K562 (cell line): Measurements from ENCODE around the gene ZNF865. TPM values are rescaled to one million over a fixed set of nuclear protein-coding genes. Genes with fewer than 3 reads are reported as not detected.

ENCODE experiments used
- BRD4 ChIP-seq: fragments of 200-600 bp; sonication (generic); IDR thresholded peaks from 2 replicates; pipeline ENCODE4 v1.6.1; 2017; ENCODE audit warnings: inconsistent platforms
- CBX1 ChIP-seq: sonication (generic); IDR thresholded peaks from 2 replicates; pipeline ENCODE4 v1.6.1; 2016; ENCODE audit warnings: antibody characterized with exemption, low read depth, mild to moderate bottlenecking
- CEBPZ ChIP-seq: fragments of 150-350 bp; IDR thresholded peaks from 2 replicates; pipeline ENCODE4 v1.6.1; 2014; ENCODE audit warnings: low read depth, mild to moderate bottlenecking, low read length, borderline replicate concordance
- CTBP1 ChIP-seq: fragments of 450-650 bp; IDR thresholded peaks from 2 replicates; pipeline ENCODE4 v1.6.1; 2016; ENCODE audit warnings: borderline replicate concordance
- EHMT2 ChIP-seq: fragments of 450-650 bp; IDR thresholded peaks from 2 replicates; pipeline ENCODE4 v1.6.1; 2018; ENCODE audit warnings: antibody characterized with exemption
- ETV5 ChIP-seq: sonication (generic); formaldehyde crosslinking; IDR thresholded peaks from 2 replicates; pipeline ENCODE4 v1.4.0; 2020; ENCODE audit warnings: low read depth, mild to moderate bottlenecking, missing genetic modification reagents
- HSF4 ChIP-seq: fragments of 250-450 bp; sonication (Bioruptor Pico); IDR thresholded peaks from 2 replicates; pipeline ENCODE4 v2.1.2; 2022; ENCODE audit warnings: mild to moderate bottlenecking, moderate library complexity, borderline replicate concordance
- KDM4B ChIP-seq, 2 experiments: fragments of 450-650 bp in 1 of 2; sonication (generic) in 1 of 2; IDR thresholded peaks; 2 replicates each; pipeline ENCODE4 v1.6.1; 2016 to 2017; ENCODE audit warnings: borderline replicate concordance in 2 of 2, antibody characterized with exemption in 1 of 2, low read depth in 1 of 2, mild to moderate bottlenecking in 1 of 2
- MCM5 ChIP-seq: fragments of 450-650 bp; IDR thresholded peaks from 2 replicates; pipeline ENCODE4 v1.6.1; 2016; ENCODE audit warnings: low read depth
- PCBP1 ChIP-seq: fragments of 200-400 bp; formaldehyde crosslinking; IDR thresholded peaks from 2 replicates; pipeline ENCODE4 v1.6.1; 2018; ENCODE audit warnings: mild to moderate bottlenecking, low read depth, low read length; ENCODE audit not compliant: poor library complexity, severe bottlenecking
- PCBP2 ChIP-seq: fragments of 200-400 bp; formaldehyde crosslinking; IDR thresholded peaks from 2 replicates; pipeline ENCODE4 v1.6.1; 2018; ENCODE audit warnings: low read length, low read depth, mild to moderate bottlenecking, moderate library complexity; ENCODE audit not compliant: poor library complexity, severe bottlenecking
- PHF8 ChIP-seq: fragments of 200-600 bp; sonication (generic); IDR thresholded peaks from 2 replicates; pipeline ENCODE4 v1.6.1; 2012; ENCODE audit warnings: mixed run types, mild to moderate bottlenecking, inconsistent platforms, low read length, moderate library complexity, borderline replicate concordance
- RBM34 ChIP-seq: fragments of 200-400 bp; formaldehyde crosslinking; IDR thresholded peaks from 2 replicates; pipeline ENCODE4 v1.6.1; 2018; ENCODE audit warnings: low read length, borderline replicate concordance; ENCODE audit not compliant: insufficient read depth
- RCOR1 ChIP-seq, 2 experiments: IDR thresholded peaks; 2 replicates each; pipeline ENCODE4 v1.6.1; 2012; ENCODE audit warnings: low read depth in 2 of 2, low read length in 2 of 2, borderline replicate concordance in 1 of 2, improper control_type of control experiment in 1 of 2
- SMAD4 ChIP-seq: fragments of 250-450 bp; sonication (Bioruptor Pico); conservative IDR thresholded peaks from 2 replicates; pipeline ENCODE4 v1.8.0; 2021; ENCODE audit warnings: inconsistent platforms, mild to moderate bottlenecking, moderate library complexity
- ZNF253 ChIP-seq: fragments of 250-450 bp; sonication (Bioruptor Pico); conservative IDR thresholded peaks from 2 replicates; pipeline ENCODE4 v1.6.1; 2021; ENCODE audit warnings: mild to moderate bottlenecking
- ZNF3 ChIP-seq: fragments of 250-450 bp; sonication (Bioruptor Pico); IDR thresholded peaks from 2 replicates; pipeline ENCODE4 v1.5.0; 2021; ENCODE audit warnings: mild to moderate bottlenecking, moderate library complexity
- polyA plus RNA-seq, 8 experiments: library from polyadenylated mRNA; depleted of rRNA in 4 of 8; stranded (reverse) in 5 of 8; unstranded in 3 of 8; fragments of >200 nt; fragmentation: Nextera tagmentation in 2 of 8; fragmentation: Illumina TruSeq in 1 of 8; extraction: Ambion mirVana in 2 of 8; extraction: Trizol in 1 of 8; gene quantifications; 2 replicates each; pipeline versions ENCODE4 v1.2.1 to v1.2.3, GENCODE V29; 2011 to 2014; ENCODE audit warnings: inconsistent platforms in 1 of 8, missing spikeins in 1 of 8
- total RNA-seq, 7 experiments: library from RNA; depleted of rRNA in 6 of 7; stranded (reverse); fragments of >200 nt in 6 of 7; fragmentation: Illumina TruSeq in 2 of 7; extraction: Trizol in 2 of 7; gene quantifications; 2 replicates each; pipeline versions ENCODE4 v1.2.1 to v1.2.3, GENCODE V29; 2011 to 2021; ENCODE audit warnings: low replicate concordance in 1 of 7
- TF ChIP-seq, protein P1 (sequence below): fragments of 250-450 bp; sonication (Bioruptor Pico); IDR thresholded peaks from 2 replicates; pipeline ENCODE4 v1.8.0; 2022; ENCODE audit warnings: inconsistent platforms
- TF ChIP-seq, protein P2 (sequence below): fragments of 250-450 bp; sonication (Bioruptor Pico); IDR thresholded peaks from 2 replicates; pipeline ENCODE4 v1.4.0; 2020
- TF ChIP-seq, protein P3 (sequence below): fragments of 250-450 bp; sonication (Bioruptor Pico); IDR thresholded peaks from 2 replicates; pipeline ENCODE4 v1.5.0; 2021

ZNF865 gene
- total and polyA plus RNA-seq, 9 of the 15 experiments (the other 6 are each of a cell fraction or from before 2014, with no cell fraction given): 0.40 to 18.8 (median 1.6) TPM; not detected in 2

DNA sequence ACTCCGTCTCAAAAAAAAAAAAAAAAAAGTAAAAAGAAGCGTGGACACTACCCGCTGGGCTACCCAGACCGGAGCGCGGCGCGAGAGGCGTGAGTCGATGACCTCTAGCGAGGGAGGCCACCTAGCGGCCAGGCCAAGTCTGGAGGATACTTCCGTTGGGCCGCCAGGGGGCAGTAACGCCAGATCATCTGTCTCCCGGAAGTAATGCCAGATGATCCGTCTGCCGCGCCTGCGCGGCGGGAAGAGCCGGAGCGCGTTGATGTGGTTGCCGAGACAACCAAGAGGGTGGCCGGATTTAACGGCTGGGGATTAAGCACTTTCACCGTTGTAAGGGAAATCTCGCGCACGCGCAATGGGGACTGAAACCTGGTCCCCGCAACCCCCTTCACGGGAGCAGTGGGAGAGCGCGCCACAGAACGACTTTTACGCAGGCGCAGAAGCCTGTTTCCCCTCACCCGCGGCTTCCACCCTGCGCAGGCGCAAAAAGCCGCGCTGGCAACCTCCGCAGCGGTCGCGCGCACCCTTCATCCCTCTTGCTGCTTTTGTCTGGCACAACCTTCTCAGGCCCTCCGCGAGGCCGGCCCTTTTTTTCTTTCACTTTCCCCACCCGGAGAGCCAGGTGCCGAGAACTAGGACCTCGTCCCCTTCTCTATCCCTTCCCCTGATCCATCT, 48.3 kb downstream of the ZNF865 start (continued):
- TF ChIP-seq MCM5: no peak
- TF ChIP-seq, protein P1, sequence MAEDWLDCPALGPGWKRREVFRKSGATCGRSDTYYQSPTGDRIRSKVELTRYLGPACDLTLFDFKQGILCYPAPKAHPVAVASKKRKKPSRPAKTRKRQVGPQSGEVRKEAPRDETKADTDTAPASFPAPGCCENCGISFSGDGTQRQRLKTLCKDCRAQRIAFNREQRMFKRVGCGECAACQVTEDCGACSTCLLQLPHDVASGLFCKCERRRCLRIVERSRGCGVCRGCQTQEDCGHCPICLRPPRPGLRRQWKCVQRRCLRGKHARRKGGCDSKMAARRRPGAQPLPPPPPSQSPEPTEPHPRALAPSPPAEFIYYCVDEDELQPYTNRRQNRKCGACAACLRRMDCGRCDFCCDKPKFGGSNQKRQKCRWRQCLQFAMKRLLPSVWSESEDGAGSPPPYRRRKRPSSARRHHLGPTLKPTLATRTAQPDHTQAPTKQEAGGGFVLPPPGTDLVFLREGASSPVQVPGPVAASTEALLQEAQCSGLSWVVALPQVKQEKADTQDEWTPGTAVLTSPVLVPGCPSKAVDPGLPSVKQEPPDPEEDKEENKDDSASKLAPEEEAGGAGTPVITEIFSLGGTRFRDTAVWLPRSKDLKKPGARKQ (CRISPR knock-in tag): no peak
- peak; percentile 32; the same call in 1 of the 2 replicates for TF ChIP-seq CBX1
- peak; percentile 97 for TF ChIP-seq ETV5 (CRISPR knock-in tag)
- TF ChIP-seq PCBP1: no peak
- TF ChIP-seq, protein P2, sequence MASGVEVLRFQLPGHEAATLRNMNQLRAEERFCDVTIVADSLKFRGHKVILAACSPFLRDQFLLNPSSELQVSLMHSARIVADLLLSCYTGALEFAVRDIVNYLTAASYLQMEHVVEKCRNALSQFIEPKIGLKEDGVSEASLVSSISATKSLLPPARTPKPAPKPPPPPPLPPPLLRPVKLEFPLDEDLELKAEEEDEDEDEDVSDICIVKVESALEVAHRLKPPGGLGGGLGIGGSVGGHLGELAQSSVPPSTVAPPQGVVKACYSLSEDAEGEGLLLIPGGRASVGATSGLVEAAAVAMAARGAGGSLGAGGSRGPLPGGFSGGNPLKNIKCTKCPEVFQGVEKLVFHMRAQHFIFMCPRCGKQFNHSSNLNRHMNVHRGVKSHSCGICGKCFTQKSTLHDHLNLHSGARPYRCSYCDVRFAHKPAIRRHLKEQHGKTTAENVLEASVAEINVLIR: 0 out of 2 replicates have a peak, but pooled peaks have one; percentile 21
- TF ChIP-seq SMAD4 (CRISPR knock-in tag): peak; percentile 88
- no peak for TF ChIP-seq BRD4
- TF ChIP-seq EHMT2: no peak
- peak; percentile 86; the same call in 1 of the 2 replicates for TF ChIP-seq PHF8
- TF ChIP-seq ZNF3 (CRISPR knock-in tag): no peak
- TF ChIP-seq RCOR1 (IDR thresholded peaks at IDR 0.05; ENCODE audit: borderline replicate concordance in 1 of 2, low read depth in 2 of 2, low read length in 2 of 2): peak; percentile 21 to 83; a peak in 3 of 4 replicates
- no peak for TF ChIP-seq RBM34
- TF ChIP-seq, protein P3, sequence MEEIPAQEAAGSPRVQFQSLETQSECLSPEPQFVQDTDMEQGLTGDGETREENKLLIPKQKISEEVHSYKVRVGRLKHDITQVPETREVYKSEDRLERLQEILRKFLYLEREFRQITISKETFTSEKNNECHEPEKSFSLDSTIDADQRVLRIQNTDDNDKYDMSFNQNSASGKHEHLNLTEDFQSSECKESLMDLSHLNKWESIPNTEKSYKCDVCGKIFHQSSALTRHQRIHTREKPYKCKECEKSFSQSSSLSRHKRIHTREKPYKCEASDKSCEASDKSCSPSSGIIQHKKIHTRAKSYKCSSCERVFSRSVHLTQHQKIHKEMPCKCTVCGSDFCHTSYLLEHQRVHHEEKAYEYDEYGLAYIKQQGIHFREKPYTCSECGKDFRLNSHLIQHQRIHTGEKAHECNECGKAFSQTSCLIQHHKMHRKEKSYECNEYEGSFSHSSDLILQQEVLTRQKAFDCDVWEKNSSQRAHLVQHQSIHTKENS (CRISPR knock-in tag): no peak
- 0 out of 4 replicates have a peak, but pooled peaks of 1 of the 2 experiments have one; percentile 52 for TF ChIP-seq KDM4B (IDR thresholded peaks at IDR 0.05; ENCODE audit: borderline replicate concordance in 2 of 2, low read depth in 1 of 2)
- no peak for TF ChIP-seq CEBPZ
- no peak for TF ChIP-seq PCBP2
- TF ChIP-seq ZNF253 (CRISPR knock-in tag): no peak
- peak; percentile 87 for TF ChIP-seq CTBP1
- TF ChIP-seq HSF4 (CRISPR knock-in tag): no peak
